GM21786 (cell line): ENCODE results near the gene ATAD3C.
"Not testable (repeated sequence)": the region's sequence is repeated elsewhere in the genome, so short reads cannot be mapped to it uniquely, and the experiment has no call there.

Experiments used
- ATAC-seq: cut with Tn5 transposase; IDR thresholded peaks from one replicate; pipeline ENCODE4 v1.9.1; 2021; ENCODE audit not compliant: unreplicated experiment

The ATAD3C gene

DNA sequence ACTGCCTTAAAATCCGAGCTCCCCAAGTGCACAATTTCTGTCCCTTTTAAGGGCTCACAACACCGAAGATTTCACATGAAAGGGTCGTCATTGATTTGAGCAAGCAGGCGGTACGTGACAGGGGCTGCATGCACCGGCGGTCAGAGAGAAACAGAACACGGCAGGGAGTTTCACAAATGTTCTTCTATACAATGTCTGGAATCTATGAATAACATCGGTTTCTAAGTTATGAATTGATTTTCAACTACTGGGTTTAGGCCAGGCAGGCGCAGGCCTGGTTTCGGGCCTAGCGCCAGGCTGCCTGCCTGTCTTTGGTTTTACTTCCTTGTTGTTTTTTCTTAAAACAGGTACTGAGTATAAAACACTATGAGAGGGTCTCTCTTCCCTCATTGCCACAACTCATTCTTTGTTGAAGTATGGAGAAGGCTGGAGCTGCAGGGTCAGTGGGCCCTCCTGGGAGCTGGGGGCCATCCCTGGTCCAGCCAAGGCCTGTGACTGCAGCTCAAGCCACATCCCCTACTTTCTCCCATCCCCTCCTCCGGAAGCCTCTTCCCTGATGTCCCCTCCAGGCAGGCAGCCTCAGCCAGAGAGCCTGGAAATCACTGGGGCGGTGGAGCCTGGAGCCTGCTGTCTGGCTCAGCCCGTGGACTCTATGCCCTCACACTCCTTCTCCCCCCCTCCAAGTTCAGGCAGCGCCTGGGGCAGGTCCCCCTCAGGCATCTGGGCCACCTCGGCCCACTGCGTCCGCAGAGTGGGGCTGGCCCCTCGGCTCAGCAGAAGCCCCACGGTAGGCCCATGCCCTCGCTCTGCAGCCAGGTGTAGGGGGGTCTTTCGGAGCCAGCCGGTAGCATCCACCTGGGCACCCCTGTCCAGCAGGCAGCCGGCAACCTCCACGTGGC, 30.8 kb upstream of the ATAD3C start:
- ATAC-seq: no peak

DNA sequence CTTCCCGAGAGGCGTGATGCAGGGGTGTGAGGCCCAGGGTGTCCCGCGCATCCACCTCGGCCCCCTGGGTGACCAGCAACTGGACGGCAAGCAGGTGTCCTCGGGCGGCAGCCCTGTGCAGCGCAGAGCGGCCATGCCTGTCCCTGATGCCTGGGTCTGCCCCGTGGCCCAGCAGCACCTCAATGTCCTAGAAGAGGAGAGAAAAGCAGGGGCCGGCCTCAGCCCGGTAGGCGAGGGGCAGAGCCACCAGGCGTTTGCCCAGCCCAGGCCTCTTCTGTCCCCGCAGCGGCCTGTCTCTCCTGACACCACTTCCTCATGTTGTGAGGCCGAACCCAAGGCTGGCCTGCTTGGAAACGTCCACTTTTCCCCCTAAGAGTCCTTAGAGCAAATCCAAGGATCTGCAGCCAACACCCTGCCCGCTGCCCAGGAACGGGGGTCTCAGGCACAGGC, 30.1 kb upstream of the ATAD3C start:
- no peak for ATAC-seq

DNA sequence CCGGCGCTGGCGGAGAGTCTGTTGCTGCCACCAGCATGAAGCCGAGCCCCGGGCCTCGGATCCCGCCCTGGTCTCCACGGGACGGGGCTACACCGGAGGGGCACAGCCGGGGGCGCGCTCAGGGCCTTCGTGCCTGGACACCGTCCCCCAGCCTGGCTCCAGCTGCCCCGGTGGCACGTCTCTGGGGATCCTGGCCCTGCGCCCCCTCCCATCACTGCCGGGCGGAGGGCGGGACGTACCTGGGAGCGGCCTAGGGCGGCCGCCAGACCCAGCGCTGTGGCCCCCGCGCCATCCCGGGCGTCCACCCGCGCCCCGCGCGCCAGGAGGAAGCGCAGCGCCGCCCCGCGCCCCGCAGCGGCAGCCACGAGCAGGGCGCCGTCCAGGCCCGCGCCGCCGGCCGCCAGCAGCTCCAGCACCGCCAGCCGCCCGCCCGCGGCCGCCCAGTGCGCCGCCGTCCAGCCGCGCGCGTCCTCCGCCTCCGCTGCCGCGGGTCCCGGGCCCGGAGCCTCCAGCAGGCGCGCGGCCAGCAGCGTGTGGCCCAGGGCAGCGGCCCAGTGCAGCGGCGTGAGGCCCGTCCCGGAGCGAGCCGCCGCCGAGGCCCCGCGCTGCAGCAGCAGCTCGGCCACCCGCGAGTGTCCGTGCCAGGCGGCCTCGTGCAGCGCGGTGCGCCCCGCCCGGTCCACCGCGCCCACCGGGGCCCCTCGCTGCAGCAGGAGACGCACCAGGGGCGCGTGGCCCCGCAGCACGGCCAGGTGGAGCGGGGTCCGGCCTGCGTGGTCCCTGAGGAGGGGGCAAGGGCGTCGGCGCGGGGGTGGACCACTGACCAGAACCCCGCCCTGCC, 29.5 kb upstream of the ATAD3C start:
- ATAC-seq: no peak

DNA sequence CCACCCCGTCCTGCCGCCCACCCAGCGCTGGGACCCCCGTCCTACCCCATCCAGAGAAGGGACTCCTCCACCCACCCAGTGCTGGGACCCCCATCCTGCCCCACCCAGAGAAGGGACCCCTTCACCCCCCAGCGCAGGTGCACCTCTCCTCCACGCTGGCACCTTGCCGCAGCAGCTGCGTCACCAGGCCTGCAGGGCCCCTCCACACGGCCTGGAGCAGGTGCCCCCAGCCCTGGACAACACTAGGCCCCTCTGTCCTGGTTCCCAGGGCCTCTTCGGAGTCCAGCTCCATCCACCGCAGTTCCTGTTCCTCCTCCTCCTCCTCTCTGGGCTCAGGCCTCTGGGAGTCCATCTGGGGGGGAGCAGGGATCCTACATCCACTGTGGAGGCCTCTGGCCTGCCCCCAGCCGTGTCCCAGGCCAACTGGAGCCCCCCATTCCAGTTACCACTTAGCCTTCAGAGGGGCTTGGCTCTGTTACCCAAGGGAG, 28.8 kb upstream of the ATAD3C start:
- no peak for ATAC-seq

DNA sequence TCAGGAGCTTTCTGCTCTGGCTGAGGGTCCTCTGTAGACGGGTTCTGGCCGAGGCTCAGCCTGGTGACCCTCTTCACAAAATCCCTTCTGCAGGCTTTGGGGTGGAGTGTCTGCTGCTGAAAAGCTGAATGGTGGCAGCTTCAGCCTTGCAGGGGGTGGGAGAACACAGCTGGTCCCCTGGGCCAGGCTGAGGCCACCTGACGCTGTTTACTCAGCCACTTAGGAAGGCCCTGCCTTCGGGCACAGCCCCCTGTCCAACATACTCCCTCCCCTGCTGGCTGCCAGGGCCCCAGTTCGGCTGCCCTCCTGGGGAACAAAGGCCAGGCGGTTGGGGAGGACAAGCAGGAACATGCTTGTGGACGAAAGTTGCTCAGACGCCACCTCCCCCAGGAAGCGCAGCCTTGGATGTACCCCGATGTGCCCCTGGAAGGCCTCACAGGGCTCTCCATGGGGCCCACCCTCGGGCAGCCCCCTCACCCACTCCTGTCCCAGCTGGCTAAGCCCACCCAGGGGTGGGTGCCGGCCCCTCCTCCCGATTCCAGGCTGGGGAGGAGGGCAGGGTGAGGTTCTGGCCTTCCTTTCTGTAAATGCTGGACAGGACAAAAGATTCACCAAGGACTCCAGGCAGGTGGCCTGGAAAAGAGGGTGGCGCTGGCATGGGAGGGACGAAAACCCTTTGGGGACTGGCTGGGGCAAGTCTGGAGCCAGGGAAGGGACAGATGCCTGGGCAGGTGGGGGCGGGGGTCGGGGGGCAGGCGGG, 28.2 kb upstream of the ATAD3C start, which contains the start of gene ANKRD65:
TSS of gene ANKRD65 (minus strand) at position 130 of the 760 bp plus-strand sequence. CDS start 271 bp downstream, outside the sequence.
- no peak for ATAC-seq

DNA sequence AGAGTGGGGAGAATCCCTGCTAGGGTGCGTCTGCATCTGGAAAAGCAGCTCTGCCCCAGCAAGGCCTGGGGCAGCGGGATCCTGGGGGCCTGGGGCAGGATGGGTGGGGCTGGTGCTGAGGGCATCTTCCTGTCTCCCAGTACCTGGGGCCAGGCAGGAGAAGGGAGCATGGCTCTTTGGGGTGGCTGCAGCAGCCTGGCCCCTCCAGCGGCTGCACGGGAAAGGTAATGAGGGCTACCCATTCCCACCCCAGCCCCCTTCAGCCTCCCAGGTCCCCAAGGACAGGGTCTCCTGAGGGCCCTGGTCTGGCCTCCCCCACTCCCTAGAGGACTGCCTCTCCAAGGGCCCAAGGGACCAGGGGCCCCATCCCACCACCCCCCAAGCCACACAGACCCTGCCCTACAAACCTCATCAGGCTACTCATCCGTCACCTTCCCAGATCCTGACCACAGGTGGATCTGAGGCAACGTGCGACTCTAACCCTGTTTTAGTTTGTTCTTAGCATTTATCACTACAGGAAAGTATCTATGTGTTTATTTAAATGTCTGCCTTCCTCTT, 27.5 kb upstream of the ATAD3C start:
- no peak for ATAC-seq

DNA sequence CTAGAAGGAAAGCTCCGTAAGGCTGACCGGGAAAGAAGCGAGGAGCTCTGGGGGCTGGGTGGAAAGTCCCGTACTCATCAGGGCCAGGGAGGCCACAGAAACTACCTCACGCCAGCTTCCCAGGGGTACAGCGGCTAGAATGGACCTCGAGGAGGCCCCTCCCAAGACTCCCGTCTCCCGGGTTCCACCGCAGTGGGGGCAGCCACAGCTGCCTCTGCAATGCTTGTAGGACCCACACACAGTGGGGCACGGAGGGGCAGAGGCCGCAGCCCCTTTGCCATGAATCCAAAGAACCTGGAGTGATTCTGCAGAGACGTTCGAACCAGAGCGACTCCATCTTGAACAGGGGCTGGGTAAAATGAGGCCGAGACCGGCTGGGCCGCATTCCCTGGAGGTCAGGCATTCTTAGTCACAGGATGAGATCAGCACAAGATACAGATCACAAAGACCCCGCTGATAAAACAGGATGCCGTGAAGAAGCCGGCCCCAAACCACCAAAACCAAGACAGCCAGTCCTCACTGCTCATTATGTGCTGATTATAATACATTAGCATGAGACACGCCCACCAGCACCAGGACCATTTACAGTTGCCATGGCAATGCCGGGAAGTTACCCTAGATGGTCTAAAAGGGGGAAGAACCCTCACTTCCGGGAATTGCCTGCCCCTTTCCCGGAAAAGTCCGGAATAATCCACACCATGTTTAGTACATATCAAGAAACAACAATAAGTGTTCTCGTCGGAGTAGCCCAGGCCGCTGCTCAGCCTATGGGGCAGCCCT, 26.8 kb upstream of the ATAD3C start:
- ATAC-seq: no peak

DNA sequence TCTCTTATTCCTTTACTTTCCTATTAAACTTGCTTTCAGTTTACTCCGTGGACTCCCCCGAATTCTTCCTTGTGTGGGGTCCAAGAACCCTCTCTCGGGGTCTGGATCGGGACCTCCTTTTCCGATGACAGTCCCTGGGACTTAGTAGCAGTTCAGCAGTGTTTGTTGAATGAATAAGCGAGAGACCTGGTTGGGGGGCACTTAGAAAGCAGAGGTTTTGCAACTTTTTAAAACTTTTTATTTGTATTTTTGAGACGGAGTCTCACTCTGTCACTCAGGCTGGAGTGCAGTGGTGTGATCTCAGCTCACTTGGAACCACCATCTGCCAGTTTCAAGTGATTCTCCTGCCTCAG, 26.3 kb upstream of the ATAD3C start:
- no peak for ATAC-seq

DNA sequence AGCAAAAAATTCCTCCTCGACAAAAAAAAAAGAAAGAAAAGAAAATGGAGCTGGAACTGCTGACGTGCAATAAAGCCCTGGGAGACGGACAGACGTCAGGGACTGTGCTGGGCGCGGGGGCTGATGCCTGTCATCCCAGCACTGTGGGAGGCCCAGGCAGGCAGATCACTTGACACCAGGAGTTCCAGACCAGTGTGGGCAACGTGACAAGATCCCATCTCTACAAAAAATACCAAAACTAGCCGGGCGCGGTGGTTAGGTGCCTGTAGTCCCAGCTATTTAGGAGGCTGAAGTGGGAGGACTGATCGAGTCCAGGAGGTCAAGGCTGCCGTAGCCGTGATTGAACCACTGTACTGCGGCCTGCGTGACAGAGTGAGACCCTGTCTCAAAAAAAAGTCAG, 24.8 kb upstream of the ATAD3C start:
- no peak for ATAC-seq

DNA sequence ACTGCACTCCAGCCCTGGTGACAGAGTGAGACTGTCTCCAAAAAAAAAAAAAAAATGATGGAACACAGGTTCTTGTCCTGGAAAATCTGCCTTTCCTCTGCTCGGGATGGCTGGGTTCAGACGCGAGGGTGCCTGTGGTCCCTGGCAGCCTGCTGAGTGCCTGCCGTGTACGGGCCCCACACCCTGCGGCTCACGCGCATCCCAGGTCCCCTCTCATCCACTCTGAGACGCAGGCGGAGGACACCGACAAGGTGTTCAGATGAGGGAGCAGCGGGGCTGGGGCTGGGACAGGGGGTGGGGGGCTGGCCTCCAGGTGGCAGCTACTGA, 24.1 kb upstream of the ATAD3C start:
- no peak for ATAC-seq

DNA sequence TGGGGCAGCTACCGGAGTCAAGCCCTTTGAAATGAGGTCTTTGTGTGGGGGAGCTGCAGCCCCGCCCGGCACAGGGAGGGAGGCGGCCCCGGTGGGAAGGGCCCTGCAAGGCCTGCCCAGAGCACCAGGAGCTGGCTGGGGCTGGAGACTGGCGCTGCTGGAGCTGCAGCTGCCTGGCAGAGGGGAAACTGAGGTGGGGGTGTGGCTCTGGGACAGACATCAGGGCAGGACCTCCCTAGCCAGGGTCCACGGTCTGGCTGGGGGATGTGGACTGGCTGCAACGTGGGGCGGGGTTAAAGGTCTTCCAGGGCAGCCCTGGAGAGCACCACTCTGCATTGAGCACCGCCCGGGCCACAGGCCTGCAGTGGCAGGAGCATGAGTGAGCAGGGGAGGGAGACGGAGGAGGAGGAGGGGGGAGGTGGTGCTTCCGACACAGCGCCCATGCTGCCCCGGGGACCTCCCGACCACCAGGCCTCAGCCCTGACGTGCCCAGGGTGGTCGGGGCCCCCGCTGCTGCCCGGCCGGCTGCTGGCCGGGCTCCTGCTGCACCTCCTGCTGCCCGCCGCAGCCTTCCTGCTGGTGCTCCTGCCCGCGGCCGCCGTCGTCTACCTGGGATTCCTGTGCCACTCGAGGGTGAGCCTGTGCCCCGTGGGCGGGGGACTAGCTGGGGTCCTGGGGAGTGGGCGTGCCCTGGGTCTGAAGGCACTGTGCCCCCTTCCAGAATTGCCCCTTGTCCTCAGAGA, 23.6 kb upstream of the ATAD3C start:
- ATAC-seq: no peak

DNA sequence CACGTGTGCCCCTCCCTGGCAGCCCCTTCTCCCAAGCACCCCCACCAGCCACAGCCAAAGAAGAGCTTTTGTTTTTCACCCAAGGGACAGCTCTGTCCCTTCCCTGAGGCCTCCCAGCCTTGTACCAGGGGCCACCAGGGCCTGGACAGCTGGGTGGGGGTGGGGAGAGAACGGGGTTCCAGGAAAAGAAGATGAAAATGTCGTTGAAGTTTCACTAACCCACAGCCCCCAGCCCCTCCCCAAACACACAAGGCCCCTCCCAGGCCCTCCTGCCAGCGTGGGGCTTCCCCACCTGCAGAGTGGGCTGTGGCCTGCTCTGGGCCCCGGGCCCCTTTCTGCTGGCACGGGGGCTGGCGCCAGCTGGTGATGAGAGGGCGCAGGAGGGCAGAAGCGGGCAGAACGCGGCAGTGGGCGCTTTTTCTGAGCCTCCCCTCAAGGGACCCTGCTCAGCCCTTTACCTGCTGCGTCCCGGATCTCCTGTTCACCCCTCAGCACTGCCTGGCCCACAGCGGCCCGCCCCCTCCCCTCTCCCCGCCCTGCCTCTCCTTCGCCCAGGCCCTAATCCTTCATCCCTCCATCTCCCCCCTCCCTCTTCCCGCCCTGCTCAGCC, 22.9 kb upstream of the ATAD3C start:
- ATAC-seq: no peak

DNA sequence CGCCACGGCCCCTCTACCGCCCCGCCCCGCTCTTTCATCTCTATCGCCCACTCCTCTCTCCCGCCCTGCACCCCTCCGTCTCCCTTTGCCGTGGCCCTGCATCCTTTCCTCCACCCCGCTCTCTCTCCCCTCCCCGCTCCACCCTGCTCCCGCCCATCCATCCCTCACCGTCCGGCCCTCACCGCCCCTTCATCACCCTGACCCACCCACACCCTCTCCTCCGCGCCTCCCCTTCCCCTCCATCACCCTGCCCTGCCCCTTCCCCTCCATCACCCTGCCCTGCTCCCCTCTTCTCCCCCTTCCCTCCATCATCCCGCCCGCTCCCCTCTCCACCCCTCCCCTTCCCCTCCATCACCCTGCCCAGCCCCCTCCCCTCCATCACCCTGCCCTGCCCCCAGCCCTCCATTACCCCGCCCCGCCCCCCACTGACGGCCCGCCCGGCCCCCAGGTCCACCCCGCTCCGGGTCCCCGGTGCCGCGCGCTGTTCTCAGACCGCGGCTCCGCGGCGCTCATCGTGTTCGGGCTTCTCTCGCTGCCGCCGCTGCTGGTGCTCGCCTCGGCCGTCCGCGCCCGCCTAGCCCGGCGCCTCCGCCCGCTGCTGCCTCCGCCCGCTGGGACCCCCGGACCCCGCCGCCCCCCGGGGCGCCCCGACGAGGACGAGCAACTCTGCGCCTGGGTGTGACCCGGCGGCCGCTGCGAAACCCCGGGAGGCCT, 22.2 kb upstream of the ATAD3C start:
- no peak for ATAC-seq

DNA sequence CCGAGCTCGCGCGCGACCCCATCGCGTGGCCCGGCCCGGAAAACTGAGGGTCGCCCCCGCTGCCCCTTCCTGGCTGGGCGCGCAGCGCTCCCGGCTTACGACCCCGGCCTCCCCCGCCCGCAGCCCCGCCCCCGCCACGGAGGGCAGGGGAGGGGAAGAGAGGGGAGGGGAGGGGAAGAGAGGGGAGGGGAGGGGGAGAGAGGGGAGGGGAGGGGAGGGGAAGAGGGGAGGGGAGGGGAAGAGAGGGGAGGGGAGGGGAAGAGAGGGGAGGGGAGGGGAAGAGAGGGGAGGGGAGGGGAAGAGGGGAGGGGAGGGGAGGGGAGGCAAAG, 21.7 kb upstream of the ATAD3C start:
- no peak for ATAC-seq

DNA sequence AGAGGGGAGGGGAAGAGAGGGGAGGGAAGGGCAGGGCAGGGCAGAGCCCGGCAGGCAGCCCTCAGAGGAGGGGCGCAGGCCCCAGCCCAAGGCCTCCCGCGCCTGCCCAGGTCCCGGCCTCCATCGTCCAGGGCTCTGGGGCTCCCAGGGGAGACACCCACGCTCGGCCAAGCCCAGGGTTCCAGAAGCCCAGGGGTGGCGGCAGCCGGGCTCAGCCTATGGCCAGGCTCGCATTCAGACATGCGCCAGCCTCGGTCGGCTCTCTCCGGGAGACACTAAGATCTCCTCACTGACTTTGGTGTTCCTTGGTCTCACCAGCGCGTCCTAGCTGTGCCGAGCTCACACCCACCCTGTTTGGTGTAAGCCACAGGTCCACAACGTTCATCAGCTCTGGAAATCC, 21.3 kb upstream of the ATAD3C start:
- ATAC-seq: no peak

DNA sequence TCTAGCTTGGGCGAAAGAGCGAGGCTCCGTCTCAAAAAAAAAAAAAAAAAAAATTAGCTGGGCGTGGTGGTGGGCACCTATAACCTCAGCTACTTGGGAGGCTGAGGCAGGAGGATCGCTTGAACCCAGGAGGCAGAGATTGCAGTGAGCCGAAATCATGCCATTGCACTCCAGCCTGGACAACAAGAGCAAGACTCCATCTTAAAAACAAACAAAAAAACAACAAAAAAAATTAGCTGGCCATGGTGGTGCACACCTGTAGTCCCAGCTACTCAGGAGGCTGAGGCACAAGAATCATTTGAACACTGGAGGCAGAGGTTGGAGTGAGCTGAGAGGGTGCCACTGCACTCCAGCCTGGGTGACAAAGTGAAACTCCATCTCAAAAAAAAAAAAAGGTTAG, 20.5 kb upstream of the ATAD3C start:
- ATAC-seq: not testable (repeated sequence)

DNA sequence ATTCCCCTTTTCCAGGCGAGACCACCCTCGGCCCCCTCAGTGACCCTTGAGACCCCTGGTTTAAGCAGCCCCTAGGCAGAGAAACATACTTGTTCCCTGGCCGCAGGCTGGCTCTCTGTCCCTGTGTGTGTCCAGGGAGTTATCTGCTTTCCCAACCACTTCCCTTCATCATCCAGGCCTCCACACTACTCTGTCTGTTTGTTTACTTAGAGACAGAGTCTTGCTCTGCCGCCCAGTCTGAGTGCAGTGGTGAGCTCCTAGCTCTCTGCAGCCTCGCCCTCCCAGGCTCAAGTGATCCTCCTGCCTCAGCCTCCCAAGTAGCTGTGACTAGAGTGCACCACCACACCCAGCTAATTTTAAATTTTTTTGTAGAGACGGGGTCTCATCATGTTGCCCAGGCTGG, 19.8 kb upstream of the ATAD3C start:
- no peak for ATAC-seq

DNA sequence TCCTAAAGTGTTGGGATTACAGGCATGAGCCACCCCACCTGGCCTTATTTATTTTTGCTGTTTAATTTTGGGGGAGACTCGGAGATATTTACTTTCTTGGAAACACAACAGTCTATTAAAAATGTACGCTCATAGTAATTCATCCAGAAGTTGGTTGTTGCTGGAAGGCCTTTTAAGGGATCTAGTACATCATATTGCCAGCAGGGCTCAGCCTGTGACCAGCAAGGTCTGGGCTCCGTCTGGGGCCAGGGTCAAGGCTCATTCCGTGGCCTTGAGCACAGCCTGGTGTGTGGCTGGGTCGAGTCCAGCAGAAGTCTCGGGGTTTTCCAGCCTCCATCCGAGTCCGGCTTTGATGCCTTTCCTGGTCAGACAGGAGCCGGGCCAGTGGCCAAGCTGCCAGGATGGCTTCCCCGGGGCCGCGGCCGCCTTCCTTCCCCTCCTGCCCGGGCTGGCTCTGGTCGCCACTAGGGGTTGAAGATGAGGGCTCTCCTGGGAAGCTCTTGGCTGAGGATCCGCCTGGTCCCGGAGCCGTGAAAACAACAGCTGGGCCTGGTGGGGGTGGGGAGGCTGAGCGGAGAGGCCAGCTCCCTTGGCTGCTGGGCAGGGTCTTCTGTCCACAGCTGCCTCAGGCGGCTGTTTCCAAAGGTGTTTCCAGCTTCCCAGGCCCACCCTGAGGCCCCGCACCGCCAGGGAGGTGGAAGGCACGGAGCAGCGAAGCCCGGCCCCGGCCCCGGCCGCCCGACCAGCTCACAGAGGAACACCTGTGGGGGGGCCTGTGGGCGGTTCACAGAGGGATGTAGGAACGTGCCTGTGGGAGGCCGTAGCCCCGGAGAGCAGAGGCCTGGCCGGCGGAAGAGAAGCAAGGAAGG, 19.1 kb upstream of the ATAD3C start:
- ATAC-seq: no peak
